Measurements from ENCODE around the gene RBFOX2.

GRCh38 chr22:35888181-35888870 lies 140.3 kb downstream of the RBFOX2 start:
- TF ChIP-seq KLF9 (CRISPR knock-in tag; IDR thresholded peaks at IDR 0.05; ENCODE audit: low read depth) (no peak), NCOA2 (CRISPR knock-in tag; IDR thresholded peaks at IDR 0.05) (no peak), ZBTB4 (CRISPR knock-in tag; IDR thresholded peaks at IDR 0.05; ENCODE audit: borderline replicate concordance) (no peak), CTCF (CRISPR knock-in tag; IDR thresholded peaks at IDR 0.05) (no peak), MNT (IDR thresholded peaks at IDR 0.05) (no peak), FIP1L1 (IDR thresholded peaks at IDR 0.05; ENCODE audit: borderline replicate concordance, insufficient read depth, low read depth, low read length) (no peak), RFX5 (IDR thresholded peaks at IDR 0.05; ENCODE audit: low read depth, low read length) (no peak)
